ENCODE data around the gene EEF2. TPM values are rescaled to one million over a fixed set of nuclear protein-coding genes. Genes with fewer than 3 reads are reported as not detected.
"Not testable (repeated sequence)": the region's sequence is repeated elsewhere in the genome, so short reads cannot be mapped to it uniquely, and the experiment has no call there.

EEF2 gene
- total RNA-seq, 1 donor from 2014 or later, result 1,288 TPM

DNA sequence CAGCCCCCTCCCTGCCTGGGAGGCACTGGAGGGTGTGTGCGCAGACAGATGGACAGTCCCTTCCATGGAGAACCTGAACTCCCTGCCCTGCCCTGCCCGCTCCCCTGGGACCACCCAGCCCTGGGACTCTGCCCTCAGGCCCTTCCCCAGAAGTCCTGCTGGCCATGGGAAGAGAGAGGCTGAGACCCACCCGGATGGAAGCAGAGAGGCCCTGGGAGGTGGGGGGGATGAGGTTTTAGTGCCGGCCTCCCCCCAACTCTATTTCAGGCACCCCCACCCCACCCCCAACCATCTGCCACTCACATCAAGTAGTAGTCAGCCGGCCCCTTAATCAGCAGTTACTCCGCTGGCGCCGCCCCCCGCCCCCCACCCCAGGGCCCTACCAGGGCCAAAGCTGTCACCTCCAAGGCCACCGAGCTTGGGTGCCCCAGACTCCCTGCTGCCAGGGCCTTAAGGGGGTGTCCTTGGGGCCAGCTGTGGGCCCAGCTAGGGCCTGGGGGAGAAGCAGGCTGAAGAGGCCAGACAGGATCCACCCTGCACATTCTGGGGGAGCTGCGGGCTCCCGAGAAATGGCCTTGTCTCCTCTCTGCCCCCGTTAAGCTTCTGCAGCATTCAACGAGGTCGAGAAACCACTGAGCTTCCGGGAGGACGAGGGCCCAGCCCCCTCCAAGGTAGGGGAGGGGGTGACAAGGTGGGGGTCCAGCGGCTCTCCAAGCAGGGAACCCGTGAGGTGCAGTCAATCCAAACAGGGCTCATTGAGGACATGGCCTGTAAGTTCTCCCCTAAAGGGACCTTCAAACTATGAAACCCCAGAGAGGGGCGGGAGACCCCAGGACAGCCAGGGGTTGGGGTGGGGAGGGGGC lies 35.0 kb downstream of the EEF2 start:
- no peaks in the 10 kb centered on the region for H3K9me3 ChIP-seq (ENCODE audit: low read depth)
- no peaks in the 10 kb centered on the region for H3K4me1 ChIP-seq
- H3K27me3 Mint-ChIP-seq (ENCODE audit: insufficient read depth, low read depth), result peaks cover 5% of the 10 kb centered on the region
- H3K9me3 Mint-ChIP-seq, result no peaks in the 10 kb centered on the region
- H3K27me3 ChIP-seq, result no peaks in the 10 kb centered on the region
- no peak overlapping the region for H3K4me3 ChIP-seq
- H3K36me3 Mint-ChIP-seq, result no peaks in the 10 kb centered on the region
- no peak overlapping the region for H3K4me2 ChIP-seq
- DNase-seq (ENCODE audit: low spot score), result no peak
- no peak overlapping the region for H3K4me3 Mint-ChIP-seq
- no peak overlapping the region for H2AFZ ChIP-seq (replicated peaks)
- peaks cover 8% of the 10 kb centered on the region for H3K4me1 Mint-ChIP-seq
- H3K27ac ChIP-seq, result no peak overlapping the region
- H3K27ac Mint-ChIP-seq, result no peak overlapping the region
- H3K36me3 ChIP-seq, result no peaks in the 10 kb centered on the region
- no peak overlapping the region for H3K9ac ChIP-seq
- H3F3A ChIP-seq (ENCODE audit: low read depth), result peaks cover 3% of the 10 kb centered on the region
- TF ChIP-seq, protein P1, sequence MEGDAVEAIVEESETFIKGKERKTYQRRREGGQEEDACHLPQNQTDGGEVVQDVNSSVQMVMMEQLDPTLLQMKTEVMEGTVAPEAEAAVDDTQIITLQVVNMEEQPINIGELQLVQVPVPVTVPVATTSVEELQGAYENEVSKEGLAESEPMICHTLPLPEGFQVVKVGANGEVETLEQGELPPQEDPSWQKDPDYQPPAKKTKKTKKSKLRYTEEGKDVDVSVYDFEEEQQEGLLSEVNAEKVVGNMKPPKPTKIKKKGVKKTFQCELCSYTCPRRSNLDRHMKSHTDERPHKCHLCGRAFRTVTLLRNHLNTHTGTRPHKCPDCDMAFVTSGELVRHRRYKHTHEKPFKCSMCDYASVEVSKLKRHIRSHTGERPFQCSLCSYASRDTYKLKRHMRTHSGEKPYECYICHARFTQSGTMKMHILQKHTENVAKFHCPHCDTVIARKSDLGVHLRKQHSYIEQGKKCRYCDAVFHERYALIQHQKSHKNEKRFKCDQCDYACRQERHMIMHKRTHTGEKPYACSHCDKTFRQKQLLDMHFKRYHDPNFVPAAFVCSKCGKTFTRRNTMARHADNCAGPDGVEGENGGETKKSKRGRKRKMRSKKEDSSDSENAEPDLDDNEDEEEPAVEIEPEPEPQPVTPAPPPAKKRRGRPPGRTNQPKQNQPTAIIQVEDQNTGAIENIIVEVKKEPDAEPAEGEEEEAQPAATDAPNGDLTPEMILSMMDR (IDR thresholded peaks at IDR 0.05), result no peak
- no peak for TF ChIP-seq EZH2 (IDR thresholded peaks at IDR 0.05)
- no peak for TF ChIP-seq EZH2phosphoT487 (IDR thresholded peaks at IDR 0.05)
- H3K79me2 ChIP-seq (ENCODE audit: low read depth), result no peaks in the 10 kb centered on the region
- no peaks in the 10 kb centered on the region for H4K20me1 ChIP-seq (ENCODE audit: low read depth)

DNA sequence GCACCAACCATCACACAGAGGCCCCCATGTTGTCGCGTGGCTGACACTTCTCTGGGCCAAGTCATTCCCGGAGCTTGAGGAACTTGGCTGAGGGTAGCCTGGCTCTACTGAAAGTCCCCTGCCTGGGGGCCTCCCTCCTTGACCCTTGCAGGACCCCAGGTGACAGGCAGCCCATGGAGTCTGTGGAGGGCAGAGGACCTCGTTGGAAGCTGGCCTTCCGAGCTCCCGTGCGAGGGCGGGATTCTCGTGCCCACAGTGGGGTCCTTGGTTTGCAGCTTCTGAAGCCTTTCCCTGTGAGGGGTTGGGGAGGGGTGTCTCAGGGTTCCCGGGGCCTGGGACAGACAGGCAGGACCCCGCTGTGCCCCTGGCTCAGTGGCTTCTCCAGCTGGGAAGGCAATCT lies 36.0 kb downstream of the EEF2 start:
- Mint-ChIP-seq H3K4me3 (no peak overlapping the region), H3K27me3 (ENCODE audit: insufficient read depth, low read depth) (peaks cover 5% of the 10 kb centered on the region), H3K36me3 (no peaks in the 10 kb centered on the region), H3K9me3 (no peaks in the 10 kb centered on the region), H3K4me1 (peaks cover 8% of the 10 kb centered on the region), H3K27ac (no peak overlapping the region)
- H3K9ac ChIP-seq, result no peak overlapping the region
- no peak overlapping the region for H3K4me2 ChIP-seq
- peaks cover 3% of the 10 kb centered on the region for H3F3A ChIP-seq (ENCODE audit: low read depth)
- H2AFZ ChIP-seq (replicated peaks), result no peak overlapping the region
- H3K36me3 ChIP-seq, result no peaks in the 10 kb centered on the region
- no peaks in the 10 kb centered on the region for H3K4me1 ChIP-seq
- TF ChIP-seq EZH2phosphoT487 (IDR thresholded peaks at IDR 0.05) (no peak), EZH2 (IDR thresholded peaks at IDR 0.05) (no peak)
- TF ChIP-seq, protein P1 (IDR thresholded peaks at IDR 0.05), result no peak
- no peak overlapping the region for H3K4me3 ChIP-seq
- no peaks in the 10 kb centered on the region for H3K79me2 ChIP-seq (ENCODE audit: low read depth)
- H4K20me1 ChIP-seq (ENCODE audit: low read depth), result no peaks in the 10 kb centered on the region
- no peaks in the 10 kb centered on the region for H3K9me3 ChIP-seq (ENCODE audit: low read depth)
- H3K27ac ChIP-seq, result no peak overlapping the region
- H3K27me3 ChIP-seq, result no peaks in the 10 kb centered on the region
- DNase-seq (ENCODE audit: low spot score), result no peak

DNA sequence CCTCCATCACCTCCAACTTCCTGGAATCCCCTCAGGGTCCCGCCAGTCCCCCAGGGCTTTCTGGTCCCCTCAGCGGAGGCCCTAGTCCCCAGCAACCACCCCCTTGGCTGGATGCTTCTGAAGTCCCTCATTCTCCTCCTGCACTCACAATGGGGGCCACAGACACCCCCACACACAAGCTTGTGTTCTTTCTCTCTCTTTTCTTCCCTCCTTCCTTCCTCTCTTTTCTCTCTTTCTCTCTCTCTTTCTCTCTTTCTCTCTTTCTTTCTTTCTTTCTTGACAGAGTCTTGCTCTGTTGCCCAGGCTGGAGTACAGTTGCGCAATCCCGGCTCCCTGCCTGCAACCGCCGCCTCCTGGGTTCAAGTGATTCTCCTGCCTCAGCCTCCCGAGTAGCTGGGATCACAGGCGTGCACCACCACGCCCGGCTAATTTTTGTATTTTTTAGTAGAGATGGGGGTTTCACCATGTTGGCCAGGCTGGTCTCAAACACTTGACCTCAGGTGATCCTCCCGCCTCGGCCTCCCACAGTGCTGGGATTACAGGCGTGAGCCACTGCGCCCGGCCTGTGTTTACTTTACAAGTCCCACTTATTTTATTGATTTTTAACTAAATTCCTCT lies 37.8 kb downstream of the EEF2 start:
- H3K4me3 Mint-ChIP-seq; H3K4me2 ChIP-seq; H3K9me3 ChIP-seq (ENCODE audit: low read depth); H3F3A ChIP-seq (ENCODE audit: low read depth); H3K9me3 Mint-ChIP-seq; H3K27ac Mint-ChIP-seq; H3K4me3 ChIP-seq; H3K27me3 ChIP-seq; H3K9ac ChIP-seq; H3K27ac ChIP-seq; H2AFZ ChIP-seq (replicated peaks); DNase-seq (ENCODE audit: low spot score); H4K20me1 ChIP-seq (ENCODE audit: low read depth); H3K79me2 ChIP-seq (ENCODE audit: low read depth); H3K4me1 ChIP-seq; H3K36me3 ChIP-seq; H3K27me3 Mint-ChIP-seq (ENCODE audit: insufficient read depth, low read depth); H3K36me3 Mint-ChIP-seq; H3K4me1 Mint-ChIP-seq: not testable (repeated sequence)

DNA sequence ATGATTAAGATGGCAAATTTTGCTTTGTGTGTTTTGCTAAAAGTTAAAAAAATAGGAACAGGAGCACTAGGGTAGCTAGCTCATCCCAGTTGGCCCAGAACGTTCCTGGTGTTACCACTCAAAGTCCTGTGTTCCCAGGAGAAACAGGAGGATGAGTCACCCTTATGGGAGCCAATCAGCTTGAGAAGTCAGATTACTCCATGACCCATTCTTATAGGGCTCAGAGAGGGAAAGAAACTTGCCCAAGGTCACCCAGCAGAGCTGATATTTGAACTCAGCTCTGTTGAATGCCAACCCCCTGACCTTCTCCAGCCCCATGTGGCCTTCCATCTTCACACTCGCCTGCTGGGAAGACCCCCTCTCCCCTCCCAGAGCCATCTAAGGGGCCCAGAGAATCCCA lies 39.4 kb downstream of the EEF2 start:
- Histone ChIP-seq H4K20me1 (ENCODE audit: low read depth) (no peaks in the 10 kb centered on the region), H3K9me3 (ENCODE audit: low read depth) (no peaks in the 10 kb centered on the region), H3F3A (ENCODE audit: low read depth) (no peaks in the 10 kb centered on the region), H3K4me3 (no peak overlapping the region), H3K27ac (no peak overlapping the region), H2AFZ (replicated peaks) (no peak overlapping the region), H3K36me3 (no peaks in the 10 kb centered on the region), H3K4me1 (no peaks in the 10 kb centered on the region), H3K27me3 (no peaks in the 10 kb centered on the region), H3K9ac (no peak overlapping the region), H3K4me2 (no peak overlapping the region), H3K79me2 (ENCODE audit: low read depth) (no peaks in the 10 kb centered on the region)
- no peak for DNase-seq (ENCODE audit: low spot score)
- H3K9me3 Mint-ChIP-seq, result no peaks in the 10 kb centered on the region
- H3K27ac Mint-ChIP-seq, result no peak overlapping the region
- H3K27me3 Mint-ChIP-seq (ENCODE audit: insufficient read depth, low read depth), result peaks cover 2% of the 10 kb centered on the region
- no peaks in the 10 kb centered on the region for H3K4me1 Mint-ChIP-seq
- no peaks in the 10 kb centered on the region for H3K36me3 Mint-ChIP-seq
- no peak overlapping the region for H3K4me3 Mint-ChIP-seq
- TF ChIP-seq, protein P1 (IDR thresholded peaks at IDR 0.05), result no peak
- TF ChIP-seq EZH2phosphoT487 (IDR thresholded peaks at IDR 0.05) (no peak), EZH2 (IDR thresholded peaks at IDR 0.05) (no peak)

Measured in neural progenitor cell (in vitro differentiated cells).